OCI-LY7 (cell line): ENCODE results near the gene FOXN3. TPM values are rescaled to one million over a fixed set of nuclear protein-coding genes. Genes with fewer than 3 reads are reported as not detected.

Experiments used
- BruUV-seq: library from RNA; stranded (reverse); fragments of 400-500 nt; replicated peaks from 2 replicates; lab custom pipeline; 2021; lab: Mats Ljungman, UMichigan
- CTCF ChIA-PET: fragments of 300-600 bp; sonication (Branson Sonifier 250); formaldehyde crosslinking; loops from one replicate; lab custom pipeline; 2022; ENCODE audit warnings: antibody characterized with exemption; ENCODE audit not compliant: unreplicated experiment; lab: Charles Lee
- POLR2A ChIA-PET: fragments of 300-600 bp; sonication (Branson Sonifier 250); formaldehyde crosslinking; loops from one replicate; lab custom pipeline; 2022; ENCODE audit warnings: antibody characterized with exemption; lab: Charles Lee
- DNase-seq: peaks from one replicate; pipeline ENCODE4 v3.0.0-alpha.2; 2015; ENCODE audit warnings: low spot score
- H2AFZ ChIP-seq: fragments of 200-600 bp; sonication (generic), shearing (Covaris generic); 2 replicates; pipeline ENCODE4 v1.6.1; 2014; ENCODE audit warnings: mild to moderate bottlenecking, antibody characterized with exemption, low read length, moderate library complexity
- H3K27ac ChIP-seq: fragments of 200-600 bp; sonication (generic); 2 replicates; pipeline ENCODE4 v1.5.1; 2014; ENCODE audit warnings: mixed run types, low read depth, mild to moderate bottlenecking, moderate library complexity, low read length, inconsistent platforms; ENCODE audit not compliant: poor library complexity, severe bottlenecking
- H3K36me3 ChIP-seq: fragments of 200-600 bp; sonication (generic); 2 replicates; pipeline ENCODE4 v1.6.1; 2014; ENCODE audit warnings: mild to moderate bottlenecking, antibody characterized with exemption, low read length, moderate library complexity, mixed read lengths; ENCODE audit not compliant: insufficient read depth
- H3K4me1 ChIP-seq: fragments of 200-600 bp; sonication (generic); 2 replicates; pipeline ENCODE4 v1.5.1; 2014; ENCODE audit warnings: mild to moderate bottlenecking, low read length; ENCODE audit not compliant: insufficient read depth, poor library complexity, severe bottlenecking
- H3K4me2 ChIP-seq: fragments of 200-600 bp; sonication (generic); 2 replicates; pipeline ENCODE4 v1.6.1; 2014; ENCODE audit warnings: mild to moderate bottlenecking, low read length
- H3K4me3 ChIP-seq: fragments of 200-600 bp; sonication (generic); 2 replicates; pipeline ENCODE4 v1.5.1; 2014; ENCODE audit warnings: mild to moderate bottlenecking, low read depth, low read length; ENCODE audit not compliant: poor library complexity, severe bottlenecking
- H3K79me2 ChIP-seq: fragments of 200-600 bp; sonication (generic); 2 replicates; pipeline ENCODE4 v1.6.1; 2016; ENCODE audit warnings: low read depth, mild to moderate bottlenecking, low read length, moderate library complexity, mixed read lengths; ENCODE audit not compliant: insufficient read depth
- H3K9me2 ChIP-seq: fragments of 200-600 bp; sonication (generic); 2 replicates; pipeline ENCODE4 v1.6.1; 2016; ENCODE audit warnings: mild to moderate bottlenecking, low read length, mixed read lengths; ENCODE audit not compliant: insufficient read depth
- H3K9me3 ChIP-seq: fragments of 200-600 bp; sonication (generic); 2 replicates; pipeline ENCODE4 v1.6.1; 2014; ENCODE audit warnings: mild to moderate bottlenecking, mixed run types, low read length, mixed read lengths
- H4K20me1 ChIP-seq: fragments of 200-600 bp; sonication (generic); 2 replicates; pipeline ENCODE4 v1.6.1; 2014; ENCODE audit warnings: mild to moderate bottlenecking, antibody characterized with exemption, low read length, moderate library complexity, mixed read lengths; ENCODE audit not compliant: insufficient read depth
- CTCF ChIP-seq: fragments of 200-600 bp; sonication (generic); conservative IDR thresholded peaks from 2 replicates; pipeline ENCODE4 v1.5.1; 2014; ENCODE audit warnings: mild to moderate bottlenecking, antibody characterized with exemption, low read length, moderate library complexity, mixed read lengths
- EZH2phosphoT487 ChIP-seq: fragments of 200-600 bp; sonication (generic); IDR thresholded peaks from 2 replicates; pipeline ENCODE4 v1.6.1; 2018; ENCODE audit warnings: low read depth, borderline replicate concordance, mild to moderate bottlenecking, mixed run types, antibody characterized with exemption, low read length, moderate library complexity, mixed read lengths
- intact Hi-C: fragments of 100-400 bp; cut with micrococcal nuclease; formaldehyde crosslinking; loops from one replicate; pipeline ENCODE4 v1.10.0; 2022; ENCODE audit not compliant: unreplicated experiment
- total RNA-seq, 2 experiments: library from RNA; depleted of rRNA in 1 of 2; stranded (reverse); fragments of >200 nt in 1 of 2; shearing (Covaris generic) in 1 of 2; gene quantifications; 2 replicates each; pipeline ENCODE4 v1.2.3, GENCODE V29; 2014 to 2022

FOXN3 gene
- total RNA-seq, 2 experiments from 2014 or later: 77.7 to 102 TPM

DNA sequence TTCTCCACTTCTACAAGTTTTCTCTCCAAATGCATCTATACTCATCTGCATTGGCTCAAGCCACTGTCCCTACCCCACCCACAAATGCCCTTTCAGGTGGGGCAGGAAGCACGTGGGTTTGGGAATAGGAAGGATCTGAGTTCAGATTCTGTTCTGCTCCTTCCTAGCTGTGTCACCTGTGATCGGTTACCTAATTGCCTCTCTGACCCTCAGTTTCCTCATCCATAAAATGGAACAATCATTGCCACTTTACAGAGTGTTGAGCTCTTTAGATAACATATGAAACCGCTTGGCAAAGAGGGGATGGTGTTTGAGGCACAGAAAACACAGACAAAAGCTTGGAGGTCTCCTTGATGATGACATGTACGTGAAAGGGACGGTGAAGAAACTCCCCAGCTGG, 34.5 kb downstream of the FOXN3 start:
- H3K4me2 ChIP-seq: peak overlapping the region; percentile 68
- BruUV-seq: no TSS peak
- ChIA-PET CTCF (interaction anchor here (0.9 kb wide), 2 partner anchors 16 to 18 kb away, joined by 4 read pairs; no protein-coding TSS in a partner anchor), POLR2A (interaction anchor here (0.6 to 3.3 kb wide), 8 partner anchors 13 to 74 kb away, joined by 3 to 17 read pairs (median 4); no protein-coding TSS in a partner anchor)
- no peaks in the 10 kb centered on the region for H3K9me2 ChIP-seq
- H3K4me1 ChIP-seq: peaks cover 67% of the 10 kb centered on the region
- H4K20me1 ChIP-seq: no peaks in the 10 kb centered on the region
- peak overlapping the region; percentile 91 for H3K27ac ChIP-seq
- intact Hi-C loops: loop anchor here (5.0 kb wide), 2 partner anchors 45 to 50 kb away; no protein-coding TSS in a partner anchor
- H3K9me3 ChIP-seq: peaks cover 29% of the 10 kb centered on the region
- peak overlapping the region; percentile 53 for H3K4me3 ChIP-seq
- no peak overlapping the region for H2AFZ ChIP-seq
- TF ChIP-seq EZH2phosphoT487: no peak
- TF ChIP-seq CTCF: no peak
- H3K36me3 ChIP-seq: peaks cover 37% of the 10 kb centered on the region
- DNase-seq: no peak
- H3K79me2 ChIP-seq: peaks cover 80% of the 10 kb centered on the region

GRCh38 chr14:89379891-89380820, 36.9 kb downstream of the FOXN3 start:
- ChIA-PET CTCF (no interaction called here), POLR2A (interaction anchor here (0.7 to 0.9 kb wide), 3 partner anchors 10 to 129 kb away, joined by 3 to 4 read pairs (median 3); no protein-coding TSS in a partner anchor)
- H2AFZ ChIP-seq: no peak overlapping the region
- no peak overlapping the region for H3K4me3 ChIP-seq
- TF ChIP-seq CTCF (no peak), EZH2phosphoT487 (no peak)
- H3K4me1 ChIP-seq: peaks cover 46% of the 10 kb centered on the region
- H3K36me3 ChIP-seq: peaks cover 52% of the 10 kb centered on the region
- intact Hi-C loops: loop anchor here (5.0 kb wide), 2 partner anchors 43 to 52 kb away; no protein-coding TSS in a partner anchor
- BruUV-seq: no TSS peak
- peaks cover 38% of the 10 kb centered on the region for H3K9me3 ChIP-seq
- no peak for DNase-seq
- no peaks in the 10 kb centered on the region for H3K9me2 ChIP-seq
- no peak overlapping the region for H3K4me2 ChIP-seq
- peak overlapping the region; percentile 91 for H3K27ac ChIP-seq
- no peaks in the 10 kb centered on the region for H4K20me1 ChIP-seq
- H3K79me2 ChIP-seq: peaks cover 71% of the 10 kb centered on the region
